Measurements from ENCODE around the gene CCDC6. TPM values are rescaled to one million over a fixed set of nuclear protein-coding genes. Genes with fewer than 3 reads are reported as not detected.

The CCDC6 gene
- total RNA-seq, 1 experiment from 2014 or later, result 116 TPM

DNA sequence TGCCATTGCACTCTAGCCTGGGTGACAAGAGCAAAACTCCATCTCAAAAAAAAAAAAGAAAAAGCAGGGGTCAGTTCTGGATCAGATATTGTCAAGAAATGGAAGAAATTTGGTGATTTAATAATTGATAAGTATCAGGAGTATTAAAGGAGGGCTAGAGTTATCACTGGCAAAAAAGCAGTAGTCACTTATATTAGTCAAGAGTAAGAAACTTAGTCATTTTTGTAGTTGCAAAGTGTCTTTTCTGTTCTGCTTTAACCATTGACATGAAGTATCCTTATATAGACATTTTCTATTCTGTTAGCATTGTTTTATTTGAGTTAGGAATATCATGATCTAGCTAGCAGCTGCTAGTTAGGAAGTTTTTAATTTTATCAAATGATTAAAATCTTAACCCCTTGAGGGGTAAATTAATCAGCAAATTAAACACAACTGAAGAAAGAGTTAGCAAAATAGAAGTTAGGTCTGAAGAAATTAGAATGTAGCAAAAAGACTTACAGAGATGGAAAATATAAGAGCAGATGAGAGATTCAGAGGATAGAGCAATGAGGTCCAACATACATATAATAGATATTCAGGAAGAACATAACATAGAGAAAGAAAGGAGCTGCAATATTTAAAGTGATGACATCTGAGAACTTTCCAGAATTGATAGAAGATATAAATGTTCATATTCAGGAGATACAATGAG lies 7.3 kb upstream of the CCDC6 start:
- no peak overlapping the region for H3K27ac Mint-ChIP-seq (ENCODE audit: unreplicated experiment)
- H3K9me3 Mint-ChIP-seq (ENCODE audit: unreplicated experiment), result peaks cover 21% of the 10 kb centered on the region

DNA sequence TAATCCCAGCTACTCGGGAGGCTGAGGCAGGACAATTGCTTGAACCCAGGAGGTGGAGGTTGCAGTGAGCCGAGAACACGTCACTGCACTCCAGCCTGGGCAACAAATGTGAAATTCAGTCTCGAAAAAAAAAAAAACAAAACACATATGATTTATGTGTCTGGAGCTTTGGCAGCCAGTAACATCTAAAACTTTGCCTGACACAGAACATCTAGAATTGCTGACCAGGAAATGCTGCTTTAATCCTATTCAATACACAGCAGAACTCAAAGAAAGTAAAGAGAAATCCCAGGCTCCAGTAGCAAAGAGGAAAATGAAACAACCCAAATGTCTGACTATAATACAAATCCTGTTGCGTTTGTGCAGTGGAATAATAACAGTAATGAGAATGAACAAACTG lies 4.5 kb upstream of the CCDC6 start:
- DNase-seq, result no peak
- TF ChIP-seq, protein P1, sequence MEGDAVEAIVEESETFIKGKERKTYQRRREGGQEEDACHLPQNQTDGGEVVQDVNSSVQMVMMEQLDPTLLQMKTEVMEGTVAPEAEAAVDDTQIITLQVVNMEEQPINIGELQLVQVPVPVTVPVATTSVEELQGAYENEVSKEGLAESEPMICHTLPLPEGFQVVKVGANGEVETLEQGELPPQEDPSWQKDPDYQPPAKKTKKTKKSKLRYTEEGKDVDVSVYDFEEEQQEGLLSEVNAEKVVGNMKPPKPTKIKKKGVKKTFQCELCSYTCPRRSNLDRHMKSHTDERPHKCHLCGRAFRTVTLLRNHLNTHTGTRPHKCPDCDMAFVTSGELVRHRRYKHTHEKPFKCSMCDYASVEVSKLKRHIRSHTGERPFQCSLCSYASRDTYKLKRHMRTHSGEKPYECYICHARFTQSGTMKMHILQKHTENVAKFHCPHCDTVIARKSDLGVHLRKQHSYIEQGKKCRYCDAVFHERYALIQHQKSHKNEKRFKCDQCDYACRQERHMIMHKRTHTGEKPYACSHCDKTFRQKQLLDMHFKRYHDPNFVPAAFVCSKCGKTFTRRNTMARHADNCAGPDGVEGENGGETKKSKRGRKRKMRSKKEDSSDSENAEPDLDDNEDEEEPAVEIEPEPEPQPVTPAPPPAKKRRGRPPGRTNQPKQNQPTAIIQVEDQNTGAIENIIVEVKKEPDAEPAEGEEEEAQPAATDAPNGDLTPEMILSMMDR (IDR thresholded peaks at IDR 0.05; ENCODE audit: insufficient read depth in 1 of 2, low read depth in 1 of 2, low read length in 1 of 2, severe bottlenecking in 1 of 2, unreplicated experiment in 1 of 2), result no peak
- H3K9me3 ChIP-seq, result peaks cover 20% of the 10 kb centered on the region
- ChIA-PET POLR2A (no interaction called here), CTCF (no interaction called here)
- peaks cover 16% of the 10 kb centered on the region for H3K4me1 ChIP-seq
- no peak overlapping the region for H3K4me3 ChIP-seq (ENCODE audit: low read depth, low read length)
- intact Hi-C loops (cut with micrococcal nuclease; ENCODE audit: unreplicated experiment), result no loop called here
- H3K4me1 Mint-ChIP-seq (ENCODE audit: low read depth, unreplicated experiment), result peaks cover 14% of the 10 kb centered on the region
- peaks cover 21% of the 10 kb centered on the region for H3K9me3 Mint-ChIP-seq (ENCODE audit: unreplicated experiment)
- H3K4me3 Mint-ChIP-seq (ENCODE audit: unreplicated experiment), result no peak overlapping the region
- no TSS peak for BruUV-seq (replicated peaks)
- no peaks in the 10 kb centered on the region for H3K36me3 ChIP-seq (ENCODE audit: control insufficient read depth, insufficient read depth, low read length)
- peaks cover 6% of the 10 kb centered on the region for H3K36me3 Mint-ChIP-seq (ENCODE audit: insufficient read depth, unreplicated experiment)
- no peaks in the 10 kb centered on the region for H3K27me3 Mint-ChIP-seq (ENCODE audit: insufficient read depth, unreplicated experiment)
- H3K27ac Mint-ChIP-seq (ENCODE audit: unreplicated experiment), result no peak overlapping the region
- no peaks in the 10 kb centered on the region for H3K27me3 ChIP-seq (replicated peaks; ENCODE audit: control insufficient read depth, insufficient read depth, low read length)

More for the DNA sequence above, 7.3 kb upstream of the CCDC6 start:
- H3K27me3 ChIP-seq (replicated peaks; ENCODE audit: control insufficient read depth, insufficient read depth, low read length), result no peaks in the 10 kb centered on the region
- H3K36me3 ChIP-seq (ENCODE audit: control insufficient read depth, insufficient read depth, low read length), result no peaks in the 10 kb centered on the region
- DNase-seq, result no peak
- ChIA-PET POLR2A (no interaction called here), CTCF (no interaction called here)
- Mint-ChIP-seq H3K4me3 (ENCODE audit: unreplicated experiment) (no peak overlapping the region), H3K36me3 (ENCODE audit: insufficient read depth, unreplicated experiment) (no peaks in the 10 kb centered on the region), H3K27me3 (ENCODE audit: insufficient read depth, unreplicated experiment) (no peaks in the 10 kb centered on the region), H3K4me1 (ENCODE audit: low read depth, unreplicated experiment) (peaks cover 2% of the 10 kb centered on the region)
- peaks cover 20% of the 10 kb centered on the region for H3K9me3 ChIP-seq
- TF ChIP-seq, protein P1 (IDR thresholded peaks at IDR 0.05; ENCODE audit: insufficient read depth in 1 of 2, low read depth in 1 of 2, low read length in 1 of 2, severe bottlenecking in 1 of 2, unreplicated experiment in 1 of 2), result no peak
- intact Hi-C loops (cut with micrococcal nuclease; ENCODE audit: unreplicated experiment), result no loop called here
- no peak overlapping the region for H3K4me3 ChIP-seq (ENCODE audit: low read depth, low read length)
- H3K4me1 ChIP-seq, result peaks cover 4% of the 10 kb centered on the region
- no TSS peak for BruUV-seq (replicated peaks)

DNA sequence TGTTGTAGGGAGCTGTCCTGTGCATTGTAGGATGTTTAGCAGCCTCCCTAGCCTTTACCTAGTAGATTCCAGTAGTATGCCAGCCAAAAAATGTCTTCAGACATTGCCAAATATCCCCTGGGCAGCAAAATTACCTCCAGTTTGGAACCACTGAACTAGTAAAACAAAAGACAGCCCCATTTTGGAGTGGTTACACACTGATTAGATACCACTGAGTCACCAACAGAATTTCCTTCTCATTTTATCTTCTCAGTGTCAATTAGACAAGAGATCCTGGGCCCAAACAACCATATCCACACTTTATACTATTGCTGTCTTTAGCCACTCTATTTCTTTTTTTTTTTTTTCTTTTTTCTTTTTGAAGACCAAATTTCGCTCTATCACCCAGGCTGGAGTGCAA lies 3.5 kb upstream of the CCDC6 start:
- no peak for DNase-seq
- peaks cover 21% of the 10 kb centered on the region for H3K4me1 Mint-ChIP-seq (ENCODE audit: low read depth, unreplicated experiment)
- no peaks in the 10 kb centered on the region for H3K27me3 ChIP-seq (replicated peaks; ENCODE audit: control insufficient read depth, insufficient read depth, low read length)
- intact Hi-C loops (cut with micrococcal nuclease; ENCODE audit: unreplicated experiment), result no loop called here
- peaks cover 20% of the 10 kb centered on the region for H3K9me3 ChIP-seq
- H3K27me3 Mint-ChIP-seq (ENCODE audit: insufficient read depth, unreplicated experiment), result no peaks in the 10 kb centered on the region
- POLR2A ChIA-PET, result no interaction called here
- peaks cover 18% of the 10 kb centered on the region for H3K4me1 ChIP-seq
- no peak overlapping the region for H3K4me3 Mint-ChIP-seq (ENCODE audit: unreplicated experiment)
- CTCF ChIA-PET, result no interaction called here
- BruUV-seq (replicated peaks), result no TSS peak
- no peaks in the 10 kb centered on the region for H3K36me3 ChIP-seq (ENCODE audit: control insufficient read depth, insufficient read depth, low read length)
- H3K4me3 ChIP-seq (ENCODE audit: low read depth, low read length), result no peak overlapping the region
- TF ChIP-seq, protein P1 (IDR thresholded peaks at IDR 0.05; ENCODE audit: insufficient read depth in 1 of 2, low read depth in 1 of 2, low read length in 1 of 2, severe bottlenecking in 1 of 2, unreplicated experiment in 1 of 2), result no peak
- H3K36me3 Mint-ChIP-seq (ENCODE audit: insufficient read depth, unreplicated experiment), result peaks cover 14% of the 10 kb centered on the region
- H3K27ac Mint-ChIP-seq (ENCODE audit: unreplicated experiment), result no peak overlapping the region
- H3K9me3 Mint-ChIP-seq (ENCODE audit: unreplicated experiment), result peaks cover 21% of the 10 kb centered on the region

All from Caco-2 (cell line).